Smooth muscle cell (in vitro differentiated cells): ENCODE results near the gene HOXD1. TPM values are rescaled to one million over a fixed set of nuclear protein-coding genes. Genes with fewer than 3 reads are reported as not detected.

ENCODE experiments used
- DNase-seq: peaks from one replicate; lab custom pipeline; 2025; ENCODE audit not compliant: unreplicated experiment; lab: John Stamatoyannopoulos, UW
- H2AFZ ChIP-seq: fragments of 200-600 bp; sonication (generic); 2 replicates; pipeline ENCODE4 v1.6.0; 2016; ENCODE audit warnings: antibody characterized with exemption, low read depth, mild to moderate bottlenecking
- H3F3A ChIP-seq: fragments of 200-600 bp; sonication (generic); 2 replicates; pipeline ENCODE4 v1.6.0; 2017; ENCODE audit warnings: antibody characterized with exemption, low read depth
- H3K27ac ChIP-seq: fragments of 200-600 bp; sonication (generic); 2 replicates; pipeline ENCODE4 v1.5.1; 2016; ENCODE audit warnings: low read depth, mild to moderate bottlenecking
- H3K27me3 ChIP-seq: fragments of 200-600 bp; sonication (generic); 2 replicates; pipeline ENCODE4 v1.6.1; 2016; ENCODE audit warnings: low read depth, mild to moderate bottlenecking
- H3K36me3 ChIP-seq: fragments of 200-600 bp; sonication (generic); 2 replicates; pipeline ENCODE4 v1.5.1; 2016; ENCODE audit warnings: low read depth
- H3K4me1 ChIP-seq: fragments of 200-600 bp; sonication (generic); 2 replicates; pipeline ENCODE4 v1.5.1; 2016; ENCODE audit warnings: low read depth
- H3K4me2 ChIP-seq: fragments of 200-600 bp; sonication (generic); 2 replicates; pipeline ENCODE4 v1.6.0; 2016; ENCODE audit warnings: mild to moderate bottlenecking
- H3K4me3 ChIP-seq: fragments of 200-600 bp; sonication (generic); 2 replicates; pipeline ENCODE4 v1.5.1; 2016; ENCODE audit warnings: mild to moderate bottlenecking
- H3K79me2 ChIP-seq: fragments of 200-600 bp; sonication (generic); 2 replicates; pipeline ENCODE4 v1.6.0; 2016; ENCODE audit warnings: low read depth, mild to moderate bottlenecking
- H3K9ac ChIP-seq: fragments of 200-600 bp; sonication (generic); 2 replicates; pipeline ENCODE4 v1.6.0; 2016; ENCODE audit warnings: low read depth
- H3K9me3 ChIP-seq: fragments of 200-600 bp; sonication (generic); replicated peaks from 2 replicates; pipeline ENCODE4 v1.5.1; 2016; ENCODE audit warnings: low read depth
- H4K20me1 ChIP-seq: fragments of 200-600 bp; sonication (generic); 2 replicates; pipeline ENCODE4 v1.6.0; 2016; ENCODE audit warnings: low read depth
- WGBS: methylation state at CpG from one replicate; pipeline ENCODE4 v1.1.7; 2016; ENCODE audit warnings: low lambda C conversion rate; 5-methylcytosine and 5-hydroxymethylcytosine counted together
- polyA plus RNA-seq: library from polyadenylated mRNA; unstranded; fragments of >200 nt; fragmentation: Nextera tagmentation; extraction: Ambion mirVana; gene quantifications from 2 replicates; pipeline ENCODE4 v1.2.1, GENCODE V29; 2016
- total RNA-seq: library from RNA; depleted of rRNA; stranded (reverse); fragments of >200 nt; gene quantifications from 2 replicates; pipeline ENCODE4 v1.2.3, GENCODE V29; 2014
- TF ChIP-seq, protein P1 (sequence below): fragments of 200-600 bp; sonication (generic); IDR thresholded peaks from 2 replicates; pipeline ENCODE4 v1.5.1; 2017; ENCODE audit warnings: borderline replicate concordance, mild to moderate bottlenecking, antibody characterized with exemption; ENCODE audit not compliant: insufficient read depth, poor library complexity, severe bottlenecking

Gene HOXD1
- total and polyA plus RNA-seq, 2 experiments from 2014 or later = not detected

DNA sequence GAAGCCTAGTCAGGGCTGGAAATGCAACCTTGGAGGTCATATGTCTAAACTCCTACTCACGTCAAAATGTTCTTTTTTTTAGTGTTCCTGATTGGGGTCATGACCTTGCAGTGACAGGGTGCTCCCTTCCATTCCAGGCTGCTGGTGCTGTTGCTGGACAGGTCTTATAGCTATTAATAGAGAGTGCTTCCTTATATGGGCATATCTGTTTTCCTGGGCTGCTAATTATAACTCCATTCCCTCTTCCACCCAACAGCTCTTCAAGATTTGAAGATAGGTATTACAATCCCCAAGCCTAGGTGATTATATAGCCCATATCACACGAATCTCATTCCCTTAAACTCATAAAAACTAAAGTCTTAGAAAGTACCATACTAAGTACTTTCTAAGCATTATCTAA is 18.8 kb upstream of the HOXD1 start:
- no peaks in the 10 kb centered on the region for H3K9me3 ChIP-seq
- H3F3A ChIP-seq = no peaks in the 10 kb centered on the region
- H3K9ac ChIP-seq = no peak overlapping the region
- no peak overlapping the region for H3K4me3 ChIP-seq
- DNase-seq = no peak
- no peaks in the 10 kb centered on the region for H4K20me1 ChIP-seq
- TF ChIP-seq, protein P1, sequence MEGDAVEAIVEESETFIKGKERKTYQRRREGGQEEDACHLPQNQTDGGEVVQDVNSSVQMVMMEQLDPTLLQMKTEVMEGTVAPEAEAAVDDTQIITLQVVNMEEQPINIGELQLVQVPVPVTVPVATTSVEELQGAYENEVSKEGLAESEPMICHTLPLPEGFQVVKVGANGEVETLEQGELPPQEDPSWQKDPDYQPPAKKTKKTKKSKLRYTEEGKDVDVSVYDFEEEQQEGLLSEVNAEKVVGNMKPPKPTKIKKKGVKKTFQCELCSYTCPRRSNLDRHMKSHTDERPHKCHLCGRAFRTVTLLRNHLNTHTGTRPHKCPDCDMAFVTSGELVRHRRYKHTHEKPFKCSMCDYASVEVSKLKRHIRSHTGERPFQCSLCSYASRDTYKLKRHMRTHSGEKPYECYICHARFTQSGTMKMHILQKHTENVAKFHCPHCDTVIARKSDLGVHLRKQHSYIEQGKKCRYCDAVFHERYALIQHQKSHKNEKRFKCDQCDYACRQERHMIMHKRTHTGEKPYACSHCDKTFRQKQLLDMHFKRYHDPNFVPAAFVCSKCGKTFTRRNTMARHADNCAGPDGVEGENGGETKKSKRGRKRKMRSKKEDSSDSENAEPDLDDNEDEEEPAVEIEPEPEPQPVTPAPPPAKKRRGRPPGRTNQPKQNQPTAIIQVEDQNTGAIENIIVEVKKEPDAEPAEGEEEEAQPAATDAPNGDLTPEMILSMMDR = no peak
- H3K27me3 ChIP-seq = peaks cover 100% of the 10 kb centered on the region
- no peaks in the 10 kb centered on the region for H3K36me3 ChIP-seq
- no peaks in the 10 kb centered on the region for H3K79me2 ChIP-seq
- H3K27ac ChIP-seq = no peak overlapping the region
- peaks cover 8% of the 10 kb centered on the region for H3K4me1 ChIP-seq
- 67% methylated on average over 2 of the region's 2 CpGs for WGBS
- H2AFZ ChIP-seq = no peak overlapping the region
- H3K4me2 ChIP-seq = no peak overlapping the region

DNA sequence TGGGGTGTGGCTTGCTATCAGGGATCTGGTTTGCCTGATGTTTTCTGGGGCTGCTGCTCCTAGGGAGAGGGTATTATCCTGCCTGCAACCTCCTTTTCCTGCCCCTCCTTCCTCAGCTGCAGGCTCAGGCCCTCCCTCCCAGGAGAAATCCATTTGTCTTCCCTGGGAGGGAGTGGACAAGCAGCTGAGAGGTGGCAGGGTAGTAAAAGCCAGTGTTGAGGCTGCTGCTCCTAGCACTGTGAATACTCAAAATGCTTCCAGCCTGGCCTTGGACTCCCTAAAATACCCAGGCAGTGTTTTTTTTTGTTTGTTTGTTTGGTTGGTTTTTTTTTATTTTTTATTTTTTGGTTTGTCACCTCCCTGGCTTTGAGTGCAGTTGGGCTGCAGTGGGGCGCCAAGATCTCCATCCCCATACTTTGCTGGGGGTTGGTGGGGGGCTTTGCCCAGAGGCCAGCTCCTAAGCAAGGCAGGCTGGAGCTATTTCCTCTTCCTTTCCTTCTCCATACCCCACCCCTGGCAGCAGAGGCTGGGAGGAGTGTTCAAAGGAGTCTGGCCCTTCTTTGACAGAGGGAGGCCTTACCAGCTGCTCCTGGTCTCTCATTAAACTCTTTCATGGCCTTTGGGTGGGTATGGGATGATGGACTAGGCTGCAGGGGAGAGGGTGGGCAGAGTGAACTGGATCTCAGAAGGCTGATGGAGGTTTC is 17.7 kb upstream of the HOXD1 start:
- no peak overlapping the region for H3K27ac ChIP-seq
- H3K27me3 ChIP-seq = peaks cover 100% of the 10 kb centered on the region
- TF ChIP-seq, protein P1 = no peak
- no peak overlapping the region for H3K9ac ChIP-seq
- no peaks in the 10 kb centered on the region for H4K20me1 ChIP-seq
- H3K9me3 ChIP-seq = no peaks in the 10 kb centered on the region
- no peaks in the 10 kb centered on the region for H3K79me2 ChIP-seq
- DNase-seq = no peak
- H3K4me3 ChIP-seq = no peak overlapping the region
- no peak overlapping the region for H2AFZ ChIP-seq
- H3F3A ChIP-seq = no peaks in the 10 kb centered on the region
- H3K36me3 ChIP-seq = no peaks in the 10 kb centered on the region
- H3K4me2 ChIP-seq = no peak overlapping the region
- WGBS = 68% methylated on average over 1 of the region's 1 CpG
- peaks cover 12% of the 10 kb centered on the region for H3K4me1 ChIP-seq

DNA sequence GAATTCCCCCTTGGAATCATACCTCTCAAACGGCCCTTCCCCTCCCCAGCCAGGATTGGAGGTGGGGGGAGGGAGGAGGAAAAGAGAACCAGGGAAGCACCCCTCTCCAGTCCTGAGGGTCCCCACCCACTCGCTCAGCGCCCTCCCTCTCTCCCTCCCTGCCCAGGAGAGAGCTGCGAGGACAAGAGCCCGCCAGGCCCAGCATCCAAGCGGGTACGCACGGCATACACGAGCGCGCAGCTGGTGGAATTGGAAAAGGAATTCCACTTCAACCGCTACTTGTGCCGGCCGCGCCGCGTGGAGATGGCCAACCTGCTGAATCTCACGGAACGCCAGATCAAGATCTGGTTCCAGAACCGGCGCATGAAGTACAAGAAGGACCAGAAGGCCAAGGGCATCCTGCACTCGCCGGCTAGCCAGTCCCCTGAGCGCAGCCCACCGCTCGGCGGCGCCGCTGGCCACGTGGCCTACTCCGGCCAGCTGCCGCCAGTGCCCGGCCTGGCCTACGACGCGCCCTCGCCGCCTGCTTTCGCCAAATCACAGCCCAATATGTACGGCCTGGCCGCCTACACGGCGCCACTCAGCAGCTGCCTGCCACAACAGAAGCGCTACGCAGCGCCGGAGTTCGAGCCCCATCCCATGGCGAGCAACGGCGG is 17.0 kb upstream of the HOXD1 start:
- H3K4me2 ChIP-seq = peak overlapping the region; percentile 37
- DNase-seq = no peak
- H4K20me1 ChIP-seq = no peaks in the 10 kb centered on the region
- H3K79me2 ChIP-seq = no peaks in the 10 kb centered on the region
- no peaks in the 10 kb centered on the region for H3K9me3 ChIP-seq
- no peak overlapping the region for H3K9ac ChIP-seq
- H3K27me3 ChIP-seq = peaks cover 100% of the 10 kb centered on the region
- no peak overlapping the region for H3K4me3 ChIP-seq
- 3% methylated on average over 48 of the region's 51 CpGs for WGBS
- TF ChIP-seq, protein P1 = no peak
- H3K4me1 ChIP-seq = peaks cover 12% of the 10 kb centered on the region
- no peaks in the 10 kb centered on the region for H3K36me3 ChIP-seq
- no peak overlapping the region for H2AFZ ChIP-seq
- H3F3A ChIP-seq = no peaks in the 10 kb centered on the region
- H3K27ac ChIP-seq = no peak overlapping the region
